22Rv1 (cell line): ENCODE results near the gene CFAP61.

Experiments
- CTCF ChIP-seq: fragments of 450-650 bp; IDR thresholded peaks from 2 replicates; pipeline ENCODE4 v1.5.1; 2017; ENCODE audit warnings: mild to moderate bottlenecking
- ZFX ChIP-seq: fragments of 450-650 bp; IDR thresholded peaks from 2 replicates; pipeline ENCODE4 v1.6.1; 2017; ENCODE audit warnings: antibody characterized with exemption, borderline replicate concordance

- TF ChIP-seq CTCF = no peak
- TF ChIP-seq ZFX = no peak
These were observed 132.4 kb downstream of the CFAP61 start for GRCh38 chr20:20184706-20185105.
